HG03432 (cell line): ENCODE measurements around the gene DEFB129.
"Not testable (repeated sequence)": the region's sequence is repeated elsewhere in the genome, so short reads cannot be mapped to it uniquely, and the experiment has no call there.

Source experiments
- ATAC-seq: cut with Tn5 transposase; IDR thresholded peaks from one replicate; pipeline ENCODE4 v1.9.1; 2021; ENCODE audit warnings: mild to moderate bottlenecking, moderate library complexity; ENCODE audit not compliant: unreplicated experiment

The DEFB129 gene

DNA sequence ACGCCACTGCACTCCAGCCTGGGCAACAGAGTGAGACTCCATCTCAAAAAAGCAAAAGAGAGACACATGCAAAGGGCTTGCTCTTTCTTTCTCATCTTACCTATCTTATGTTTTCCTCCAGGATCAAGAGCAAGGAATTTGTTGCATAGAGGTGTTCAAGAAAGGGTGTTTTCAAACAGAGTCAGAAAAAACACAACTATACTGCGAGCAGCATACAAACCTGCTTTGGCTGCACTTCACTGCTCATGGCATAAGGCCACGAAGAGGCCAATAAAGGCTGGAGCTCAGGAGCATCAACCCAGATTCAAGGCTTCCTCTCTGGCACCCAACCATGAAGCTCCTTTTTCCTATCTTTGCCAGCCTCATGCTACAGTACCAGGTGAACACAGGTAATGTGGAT, at the start of gene DEFB129:
Gene DEFB129 (plus strand): TSS at position 301 of the 400 bp plus-strand sequence. CDS start 31 bp downstream, at position 332.
- ATAC-seq: no peak

DNA sequence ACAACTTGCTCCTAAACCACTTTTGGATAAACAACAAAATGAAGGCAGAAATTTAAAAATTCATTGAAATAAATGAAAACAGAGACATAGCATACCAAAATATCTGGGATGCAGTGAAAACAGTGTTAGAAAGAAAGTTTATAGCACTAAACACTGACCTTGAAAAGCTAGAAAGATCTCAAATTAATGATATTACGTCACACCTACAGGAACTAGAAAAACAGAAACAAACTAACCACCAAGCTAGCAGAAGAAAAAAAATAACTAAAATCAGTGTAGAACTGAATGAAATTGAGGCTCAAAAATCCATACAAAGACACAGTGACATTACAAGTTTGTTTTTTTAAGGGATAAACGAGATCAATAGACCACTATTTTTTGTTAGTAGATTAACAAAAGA, 42.8 kb upstream of the DEFB129 start:
- no peak for ATAC-seq

- no peak for ATAC-seq
Observed at GRCh38 chr20:187733-188132, 39.3 kb upstream of the DEFB129 start.

GRCh38 chr20:189611-190010, 37.4 kb upstream of the DEFB129 start, which contains the start of gene DEFB128:
Gene DEFB128, minus strand, starts transcription at chr20:189711. Its CDS starts 88 bp downstream, at chr20:189623.
- no peak for ATAC-seq

DNA sequence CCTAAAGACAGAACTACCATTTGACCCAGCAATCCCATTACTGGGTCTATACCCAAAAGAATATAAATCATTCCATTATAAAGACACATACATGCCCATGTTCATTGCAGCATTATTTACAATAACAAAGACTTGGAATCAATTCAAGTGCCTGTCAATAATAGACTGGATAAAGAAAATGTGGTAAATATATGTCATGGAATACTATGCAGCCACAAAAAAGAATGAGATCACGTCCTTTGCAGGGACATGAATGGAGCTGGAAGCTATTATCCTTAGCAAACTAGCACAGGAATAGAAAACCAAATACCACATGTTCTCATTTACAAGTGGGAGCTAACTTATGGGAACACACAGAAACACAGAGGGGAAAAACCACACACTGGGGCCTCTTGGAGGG, 28.8 kb upstream of the DEFB129 start:
- ATAC-seq: no peak

- no peak for ATAC-seq
Observed at GRCh38 chr20:199996-200395, 27.1 kb upstream of the DEFB129 start.

- not testable (repeated sequence) for ATAC-seq
Observed at GRCh38 chr20:203630-204029, 23.4 kb upstream of the DEFB129 start.

DNA sequence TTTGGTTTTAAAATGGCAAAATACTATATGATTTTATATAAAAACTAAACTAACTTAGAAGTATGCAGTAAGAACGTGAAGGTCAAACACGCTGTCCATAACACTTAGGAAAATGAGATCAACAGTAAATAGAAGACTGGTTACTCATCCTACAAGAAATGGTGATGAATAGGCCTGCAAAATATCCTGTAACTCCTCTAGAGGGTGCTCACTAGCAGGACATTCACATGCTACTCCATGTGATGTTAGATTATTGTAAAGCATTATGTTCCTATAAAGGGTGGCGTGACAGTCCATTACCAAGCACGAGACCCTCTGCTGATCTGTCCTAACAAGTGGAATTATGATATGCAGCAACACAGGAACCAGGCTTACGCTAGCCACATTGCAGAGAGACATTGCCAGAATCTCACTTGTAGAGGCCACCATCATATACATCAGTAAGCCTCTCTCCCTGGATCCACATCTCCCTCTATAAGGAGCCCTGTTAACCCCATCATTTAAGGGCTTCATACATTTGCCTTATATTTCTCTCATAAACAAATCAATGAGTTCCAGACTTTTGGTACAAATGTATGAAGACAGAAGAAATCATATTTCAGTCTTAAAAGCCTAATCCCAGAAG, 18.0 kb upstream of the DEFB129 start:
- no peak for ATAC-seq

DNA sequence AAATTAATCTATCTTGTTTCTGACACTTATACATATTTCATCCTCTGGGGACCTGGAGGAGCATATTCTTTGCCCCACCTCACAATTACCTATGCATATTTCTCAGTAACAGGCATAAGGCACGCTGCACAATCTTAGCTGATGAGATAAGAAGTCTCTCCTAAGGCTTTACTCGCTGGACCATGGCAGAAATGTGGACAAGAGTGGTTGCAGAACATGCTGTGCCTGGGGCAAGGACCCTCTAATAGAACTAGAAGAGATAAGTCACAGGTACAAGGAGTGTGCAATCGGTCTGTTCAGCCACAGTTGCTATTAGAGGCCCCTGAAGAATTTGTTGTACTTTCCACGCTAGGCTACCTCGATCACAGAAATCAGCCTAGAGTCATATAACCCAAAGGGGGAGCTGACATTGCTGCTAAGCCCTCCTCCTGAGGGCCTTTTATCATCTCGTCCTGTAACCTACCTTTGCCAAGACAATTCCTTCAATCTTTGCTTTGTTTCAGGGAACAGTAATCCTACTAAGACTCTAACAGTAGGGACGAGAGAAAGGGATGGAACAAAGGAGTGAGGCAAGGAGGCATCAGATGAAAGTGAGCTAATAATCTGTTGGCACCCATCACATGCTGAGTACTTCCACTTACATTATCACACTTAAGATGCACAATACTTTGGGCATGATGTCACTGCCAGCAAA, 16.1 kb upstream of the DEFB129 start:
- ATAC-seq: no peak

GRCh38 chr20:214383-214782, 12.7 kb upstream of the DEFB129 start:
- no peak for ATAC-seq

GRCh38 chr20:215796-216195, 11.3 kb upstream of the DEFB129 start:
- ATAC-seq: no peak

DNA sequence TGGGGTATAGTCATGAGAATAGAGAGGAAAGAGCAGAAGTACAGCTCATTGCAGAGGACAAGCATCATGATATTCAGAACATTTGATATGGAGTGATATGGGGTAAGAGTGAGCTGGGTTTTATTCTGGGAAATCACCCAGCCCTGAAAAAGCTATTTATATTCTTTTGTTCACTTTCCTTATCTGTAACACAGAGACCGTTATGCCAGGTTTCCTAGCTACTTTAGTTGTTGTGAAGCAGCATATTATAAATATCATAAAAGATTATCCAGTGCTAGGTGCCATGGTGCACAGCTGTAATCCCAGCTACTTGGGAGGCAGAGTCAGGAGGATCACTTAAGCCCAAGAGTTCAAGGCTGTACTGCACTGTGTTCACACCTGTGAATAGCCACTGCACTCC, 9.8 kb upstream of the DEFB129 start:
- no peak for ATAC-seq

- ATAC-seq: no peak
Observed at GRCh38 chr20:219290-220115, 7.6 kb upstream of the DEFB129 start.

DNA sequence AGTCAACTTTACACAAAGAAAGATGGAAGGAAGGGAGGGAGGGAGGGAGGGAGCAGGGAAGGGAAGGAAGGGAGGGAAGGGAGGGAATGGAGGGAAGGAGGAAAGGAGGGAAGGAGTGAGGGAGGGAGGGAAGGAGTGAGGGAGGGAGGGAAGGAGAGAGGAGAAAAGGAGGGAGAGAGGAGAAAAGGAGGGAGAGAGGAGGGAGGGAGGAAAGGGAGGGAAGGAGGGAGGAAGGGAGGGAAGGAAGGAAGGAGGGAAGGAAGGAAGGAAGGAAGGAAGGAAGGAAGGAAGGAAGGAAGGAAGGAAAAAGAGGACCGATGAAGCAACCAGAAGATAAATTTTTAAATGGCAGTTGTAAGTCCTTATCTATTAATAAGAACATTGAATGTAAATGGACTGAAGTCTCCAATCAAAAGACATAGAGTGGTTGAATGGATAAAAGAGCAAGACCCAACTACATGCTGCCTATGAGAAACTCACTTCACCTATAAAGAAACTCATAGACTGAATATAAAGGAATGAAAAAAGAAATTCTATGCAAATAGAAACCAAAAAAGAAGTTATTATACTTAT, 5.7 kb upstream of the DEFB129 start:
- no peak for ATAC-seq

- ATAC-seq: not testable (repeated sequence)
Observed at GRCh38 chr20:225879-226278, 1.2 kb upstream of the DEFB129 start.

GRCh38 chr20:227439-228105, 514 bp downstream of the DEFB129 start:
- no peak for ATAC-seq

DNA sequence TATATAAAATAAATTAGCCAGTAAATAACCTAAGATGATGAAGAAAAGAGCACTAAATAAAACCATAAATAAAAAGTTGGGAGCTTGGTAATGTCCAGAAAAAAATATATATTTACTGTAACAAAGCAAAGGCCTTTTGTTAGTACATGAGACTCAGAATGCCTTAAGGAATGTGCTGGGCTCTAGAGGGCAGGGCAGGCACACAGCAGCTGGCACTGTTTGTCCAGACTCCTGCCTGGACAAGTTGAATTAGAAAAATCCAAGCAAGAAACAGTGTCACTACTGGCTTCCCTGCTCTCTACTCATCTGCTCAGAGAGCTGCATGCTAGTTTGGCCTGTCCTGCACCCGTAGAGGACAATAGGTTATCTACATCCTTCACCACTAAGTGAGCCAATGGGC, 8.8 kb downstream of the DEFB129 start:
- ATAC-seq: no peak

GRCh38 chr20:237489-237888, 10.4 kb downstream of the DEFB129 start:
- peak; percentile 64 for ATAC-seq

DNA sequence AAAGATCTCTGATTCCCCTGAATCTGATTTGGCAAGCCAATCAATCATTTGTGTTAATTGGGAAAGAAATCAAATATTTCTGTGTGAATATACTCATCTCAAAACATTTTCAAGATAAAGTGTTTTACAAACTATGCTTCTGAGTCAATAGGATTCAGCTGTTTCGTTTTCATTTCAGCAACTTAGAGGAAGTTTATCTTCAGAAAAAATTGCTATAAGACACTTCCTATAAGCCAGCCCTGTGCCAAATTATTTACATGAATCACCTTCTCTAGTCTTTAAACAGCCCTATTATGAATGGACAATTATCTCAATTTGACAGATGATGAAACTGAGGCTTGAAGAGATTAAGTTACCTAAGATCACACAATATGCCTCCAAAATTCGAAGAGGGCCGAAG, 10.9 kb downstream of the DEFB129 start:
- ATAC-seq: peak; percentile 72

GRCh38 chr20:242905-243304, 15.8 kb downstream of the DEFB129 start:
- no peak for ATAC-seq

DNA sequence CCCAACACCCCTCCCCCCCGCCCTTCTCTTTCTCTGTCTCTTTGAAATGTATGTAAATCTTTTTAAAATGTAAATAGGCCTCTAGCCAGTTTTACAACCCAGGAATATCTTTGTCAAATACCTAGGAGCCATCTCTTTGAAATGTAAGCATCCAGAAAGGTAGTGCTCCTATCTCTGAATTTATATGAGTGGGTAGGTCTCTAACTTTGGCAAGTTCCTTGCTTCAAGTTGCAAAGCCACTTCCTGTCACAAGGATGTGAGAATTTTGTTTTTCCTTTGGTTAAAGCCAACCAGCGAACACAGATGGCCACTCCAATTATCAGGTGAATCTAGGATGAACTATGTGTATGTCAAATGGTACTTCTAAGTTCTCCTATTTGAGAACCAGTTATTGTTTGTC, 24.3 kb downstream of the DEFB129 start:
- no peak for ATAC-seq
